ENCODE results near the gene PSMB9.

GRCh38 chr6:32835167-32835893, 18.7 kb upstream of the PSMB9 start:
- TF ChIP-seq CEBPB (IDR thresholded peaks at IDR 0.05), result no peak
- no peak for TF ChIP-seq RAD21 (IDR thresholded peaks at IDR 0.05; ENCODE audit: low read depth)
- no peak for TF ChIP-seq EGR1 (IDR thresholded peaks at IDR 0.05)
- no peak for TF ChIP-seq MAX (IDR thresholded peaks at IDR 0.05)
- TF ChIP-seq EP300 (IDR thresholded peaks at IDR 0.05; ENCODE audit: borderline replicate concordance), result no peak
- TF ChIP-seq FOXM1 (IDR thresholded peaks at IDR 0.05; ENCODE audit: borderline replicate concordance, low read depth), result no peak
- TF ChIP-seq TAF1 (IDR thresholded peaks at IDR 0.05; ENCODE audit: low read depth), result no peak
- TF ChIP-seq USF1 (IDR thresholded peaks at IDR 0.05), result no peak
- TF ChIP-seq CREB1 (IDR thresholded peaks at IDR 0.05; ENCODE audit: low read depth), result no peak
